Measurements from ENCODE around the gene SERPINF2.

Gene SERPINF2

DNA sequence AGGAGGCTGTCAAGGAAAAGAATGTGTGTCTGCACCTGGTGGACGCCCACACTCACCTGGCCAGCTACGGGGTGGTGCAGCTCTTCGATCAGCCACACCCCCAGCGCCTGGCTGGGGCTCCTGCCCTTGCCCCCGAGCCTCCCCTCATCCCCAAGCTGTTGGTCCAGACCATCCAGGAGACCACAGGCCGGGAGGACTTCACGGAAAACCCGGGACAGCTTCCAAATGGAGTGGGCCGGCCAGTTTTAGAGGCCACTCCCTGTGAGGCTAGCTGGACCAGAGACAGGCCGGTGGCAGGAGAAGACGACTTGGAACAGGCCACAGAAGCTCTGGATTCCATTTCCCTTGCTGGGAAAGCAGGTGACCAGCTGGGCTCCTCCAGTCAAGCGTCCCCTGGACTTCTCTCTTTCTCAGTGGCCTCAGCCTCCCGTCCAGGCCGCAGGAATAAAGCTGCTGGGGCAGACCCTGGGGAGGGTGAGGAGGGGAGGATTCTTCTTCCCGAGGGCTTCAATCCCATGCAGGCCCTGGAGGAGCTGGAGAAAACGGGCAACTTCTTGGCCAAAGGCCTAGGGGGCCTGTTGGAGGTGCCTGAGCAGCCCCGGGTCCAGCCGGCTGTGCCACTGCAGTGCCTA is 15.9 kb upstream of the SERPINF2 start:
- TF ChIP-seq EZH2phosphoT487 (conservative IDR thresholded peaks at IDR 0.05; ENCODE audit: low read length), result no peak
- TF ChIP-seq, protein P1, sequence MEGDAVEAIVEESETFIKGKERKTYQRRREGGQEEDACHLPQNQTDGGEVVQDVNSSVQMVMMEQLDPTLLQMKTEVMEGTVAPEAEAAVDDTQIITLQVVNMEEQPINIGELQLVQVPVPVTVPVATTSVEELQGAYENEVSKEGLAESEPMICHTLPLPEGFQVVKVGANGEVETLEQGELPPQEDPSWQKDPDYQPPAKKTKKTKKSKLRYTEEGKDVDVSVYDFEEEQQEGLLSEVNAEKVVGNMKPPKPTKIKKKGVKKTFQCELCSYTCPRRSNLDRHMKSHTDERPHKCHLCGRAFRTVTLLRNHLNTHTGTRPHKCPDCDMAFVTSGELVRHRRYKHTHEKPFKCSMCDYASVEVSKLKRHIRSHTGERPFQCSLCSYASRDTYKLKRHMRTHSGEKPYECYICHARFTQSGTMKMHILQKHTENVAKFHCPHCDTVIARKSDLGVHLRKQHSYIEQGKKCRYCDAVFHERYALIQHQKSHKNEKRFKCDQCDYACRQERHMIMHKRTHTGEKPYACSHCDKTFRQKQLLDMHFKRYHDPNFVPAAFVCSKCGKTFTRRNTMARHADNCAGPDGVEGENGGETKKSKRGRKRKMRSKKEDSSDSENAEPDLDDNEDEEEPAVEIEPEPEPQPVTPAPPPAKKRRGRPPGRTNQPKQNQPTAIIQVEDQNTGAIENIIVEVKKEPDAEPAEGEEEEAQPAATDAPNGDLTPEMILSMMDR (IDR thresholded peaks at IDR 0.05; ENCODE audit: insufficient read depth, low read length, poor library complexity, severe bottlenecking), result no peak
- H3K9me2 ChIP-seq (replicated peaks; ENCODE audit: insufficient read depth, low read length), result no peaks in the 10 kb centered on the region
- H3K4me2 ChIP-seq (ENCODE audit: low read depth, low read length, poor library complexity, severe bottlenecking), result no peak overlapping the region
- H4K20me1 ChIP-seq (ENCODE audit: low read depth, low read length), result no peaks in the 10 kb centered on the region
- no peak overlapping the region for H3K9ac ChIP-seq (ENCODE audit: low read length)
- H2AFZ ChIP-seq (ENCODE audit: low read depth, low read length, severe bottlenecking), result no peak overlapping the region
- H3K9me3 ChIP-seq (ENCODE audit: insufficient read depth, low read length), result no peaks in the 10 kb centered on the region
- H3K27me3 ChIP-seq (ENCODE audit: low read length), result no peaks in the 10 kb centered on the region
- peaks cover 19% of the 10 kb centered on the region; the same call in 1 of the 2 replicates for H3K79me2 ChIP-seq (ENCODE audit: insufficient read depth, low read length)
- H3K4me3 ChIP-seq (ENCODE audit: insufficient read depth, low read length, poor library complexity, severe bottlenecking), result no peak overlapping the region
- H3K27ac ChIP-seq (ENCODE audit: low read depth, low read length), result no peak overlapping the region
- no peaks in the 10 kb centered on the region for H3K36me3 ChIP-seq (ENCODE audit: low read length)
- H3F3A ChIP-seq (ENCODE audit: insufficient read depth), result peaks cover 10% of the 10 kb centered on the region; the same call in 1 of the 2 replicates

DNA sequence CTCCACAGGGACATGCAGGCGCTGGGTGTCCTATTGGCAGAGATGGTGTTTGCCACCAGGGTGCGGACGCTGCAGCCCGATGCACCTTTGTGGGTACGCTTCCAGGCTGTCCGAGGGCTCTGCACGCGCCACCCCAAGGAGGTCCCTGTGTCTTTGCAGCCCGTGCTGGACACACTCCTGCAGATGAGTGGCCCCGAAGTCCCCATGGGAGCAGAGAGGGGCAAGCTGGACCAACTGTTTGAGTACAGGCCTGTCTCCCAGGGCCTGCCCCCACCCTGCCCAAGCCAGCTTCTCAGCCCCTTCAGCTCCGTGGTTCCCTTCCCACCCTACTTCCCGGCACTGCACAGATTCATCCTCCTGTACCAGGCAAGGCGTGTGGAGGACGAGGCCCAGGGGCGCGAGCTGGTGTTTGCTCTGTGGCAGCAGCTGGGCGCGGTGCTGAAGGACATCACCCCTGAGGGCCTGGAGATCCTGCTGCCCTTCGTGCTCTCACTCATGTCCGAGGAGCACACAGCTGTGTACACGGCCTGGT is 15.3 kb upstream of the SERPINF2 start:
- Histone ChIP-seq H3K9me2 (replicated peaks; ENCODE audit: insufficient read depth, low read length) (no peaks in the 10 kb centered on the region), H3F3A (ENCODE audit: insufficient read depth) (peaks cover 10% of the 10 kb centered on the region; the same call in 1 of the 2 replicates), H3K36me3 (ENCODE audit: low read length) (no peaks in the 10 kb centered on the region), H3K9me3 (ENCODE audit: insufficient read depth, low read length) (no peaks in the 10 kb centered on the region), H3K27ac (ENCODE audit: low read depth, low read length) (no peak overlapping the region), H3K9ac (ENCODE audit: low read length) (no peak overlapping the region), H3K79me2 (ENCODE audit: insufficient read depth, low read length) (peaks cover 19% of the 10 kb centered on the region; the same call in 1 of the 2 replicates), H3K4me2 (ENCODE audit: low read depth, low read length, poor library complexity, severe bottlenecking) (no peak overlapping the region), H2AFZ (ENCODE audit: low read depth, low read length, severe bottlenecking) (no peak overlapping the region), H3K4me3 (ENCODE audit: insufficient read depth, low read length, poor library complexity, severe bottlenecking) (no peak overlapping the region), H3K27me3 (ENCODE audit: low read length) (no peaks in the 10 kb centered on the region), H4K20me1 (ENCODE audit: low read depth, low read length) (no peaks in the 10 kb centered on the region)
- TF ChIP-seq EZH2phosphoT487 (conservative IDR thresholded peaks at IDR 0.05; ENCODE audit: low read length), result no peak
- TF ChIP-seq, protein P1 (IDR thresholded peaks at IDR 0.05; ENCODE audit: insufficient read depth, low read length, poor library complexity, severe bottlenecking), result no peak

DNA sequence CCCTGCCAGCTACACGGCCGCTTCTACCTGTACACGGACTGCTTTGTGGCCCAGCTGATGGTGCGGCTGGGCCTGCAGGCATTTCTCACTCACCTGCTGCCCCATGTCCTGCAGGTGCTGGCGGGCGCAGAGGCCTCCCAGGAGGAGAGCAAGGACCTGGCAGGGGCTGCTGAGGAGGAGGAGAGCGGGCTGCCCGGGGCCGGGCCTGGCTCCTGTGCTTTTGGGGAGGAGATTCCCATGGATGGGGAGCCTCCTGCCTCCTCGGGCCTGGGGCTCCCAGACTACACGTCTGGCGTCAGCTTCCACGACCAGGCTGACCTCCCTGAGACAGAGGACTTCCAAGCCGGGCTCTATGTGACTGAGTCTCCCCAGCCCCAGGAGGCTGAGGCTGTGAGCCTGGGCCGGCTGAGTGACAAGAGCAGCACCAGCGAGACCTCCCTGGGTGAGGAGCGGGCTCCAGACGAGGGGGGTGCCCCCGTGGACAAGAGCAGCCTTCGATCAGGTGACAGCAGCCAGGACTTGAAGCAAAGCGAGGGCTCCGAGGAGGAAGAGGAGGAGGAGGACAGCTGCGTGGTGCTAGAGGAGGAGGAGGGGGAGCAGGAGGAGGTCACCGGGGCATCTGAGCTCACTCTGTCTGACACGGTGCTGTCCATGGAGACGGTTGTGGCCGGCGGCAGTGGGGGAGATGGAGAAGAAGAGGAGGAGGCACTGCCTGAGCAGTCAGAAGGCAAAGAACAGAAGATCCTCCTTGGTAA is 14.6 kb upstream of the SERPINF2 start:
- Histone ChIP-seq H3K27ac (ENCODE audit: low read depth, low read length) (no peak overlapping the region), H3K9me3 (ENCODE audit: insufficient read depth, low read length) (no peaks in the 10 kb centered on the region), H3K79me2 (ENCODE audit: insufficient read depth, low read length) (peaks cover 19% of the 10 kb centered on the region; the same call in 1 of the 2 replicates), H3K27me3 (ENCODE audit: low read length) (no peaks in the 10 kb centered on the region), H3K9me2 (replicated peaks; ENCODE audit: insufficient read depth, low read length) (no peaks in the 10 kb centered on the region), H3K9ac (ENCODE audit: low read length) (no peak overlapping the region), H3K4me3 (ENCODE audit: insufficient read depth, low read length, poor library complexity, severe bottlenecking) (no peak overlapping the region), H3K4me2 (ENCODE audit: low read depth, low read length, poor library complexity, severe bottlenecking) (no peak overlapping the region), H3F3A (ENCODE audit: insufficient read depth) (peaks cover 6% of the 10 kb centered on the region; the same call in 1 of the 2 replicates), H2AFZ (ENCODE audit: low read depth, low read length, severe bottlenecking) (no peak overlapping the region), H3K36me3 (ENCODE audit: low read length) (no peaks in the 10 kb centered on the region), H4K20me1 (ENCODE audit: low read depth, low read length) (no peaks in the 10 kb centered on the region)
- TF ChIP-seq EZH2phosphoT487 (conservative IDR thresholded peaks at IDR 0.05; ENCODE audit: low read length), result no peak
- TF ChIP-seq, protein P1 (IDR thresholded peaks at IDR 0.05; ENCODE audit: insufficient read depth, low read length, poor library complexity, severe bottlenecking), result no peak

Measured in SU-DHL-6 (cell line).